Transverse colon (tissue), 4 donors: ENCODE data around the gene FRZB. TPM values are rescaled to one million over a fixed set of nuclear protein-coding genes. Genes with fewer than 3 reads are reported as not detected.

Experiments used
- DNase-seq: peaks from one replicate; pipeline ENCODE4 v3.0.0-alpha.2; 2019
- H3K27ac ChIP-seq, 4 donors: fragments of 200-600 bp; sonication (generic); 2 replicates each; pipeline ENCODE4 v1.5.1; 2016 to 2018; ENCODE audit warnings: inconsistent platforms in 4 of 4
- H3K27me3 ChIP-seq: fragments of 200-600 bp; sonication (generic); 2 replicates; pipeline ENCODE4 v1.5.1; 2017; ENCODE audit warnings: inconsistent platforms
- H3K36me3 ChIP-seq, 4 donors: fragments of 200-600 bp; sonication (generic); 2 replicates each; pipeline ENCODE4 v1.5.1; 2017 to 2019; ENCODE audit warnings: inconsistent platforms in 4 of 4
- H3K4me1 ChIP-seq, 4 donors: fragments of 200-600 bp; sonication (generic); 2 replicates each; pipeline ENCODE4 v1.5.1; 2017 to 2020; ENCODE audit warnings: inconsistent platforms in 4 of 4
- H3K4me3 ChIP-seq, 4 donors: fragments of 200-600 bp; sonication (generic); 1 replicate in 1 of 4; 2 replicates in 3 of 4; pipeline versions ENCODE4 v1.5.1 to v1.6.1; 2017 to 2019; ENCODE audit warnings: inconsistent platforms in 4 of 4
- H3K9me3 ChIP-seq, 2 donors: fragments of 200-600 bp; sonication (generic); 2 replicates each; pipeline ENCODE4 v1.5.1; 2017 to 2019; ENCODE audit warnings: inconsistent platforms in 2 of 2
- CTCF ChIP-seq, 5 experiments: fragments of 200-600 bp in 3 of 5; fragments of 450-650 bp in 2 of 5; sonication (generic) in 3 of 5; IDR thresholded peaks; 1 replicate in 2 of 5; 2 replicates in 3 of 5; pipeline ENCODE4 v1.5.1; 2016 to 2017; ENCODE audit warnings: antibody characterized with exemption in 5 of 5, inconsistent platforms in 3 of 5, mild to moderate bottlenecking in 2 of 5, moderate library complexity in 1 of 5
- EP300 ChIP-seq: sonication (generic); formaldehyde crosslinking; IDR thresholded peaks from one replicate; pipeline ENCODE4 v1.6.1; 2017; ENCODE audit warnings: antibody characterized with exemption, low read depth
- POLR2A ChIP-seq: fragments of 450-650 bp; IDR thresholded peaks from one replicate; pipeline ENCODE4 v1.6.1; 2016; ENCODE audit warnings: antibody characterized with exemption, mild to moderate bottlenecking, moderate library complexity
- POLR2AphosphoS5 ChIP-seq, 3 donors: sonication (generic); formaldehyde crosslinking; IDR thresholded peaks; one replicate each; pipeline ENCODE4 v1.6.1; 2016; ENCODE audit warnings: antibody characterized with exemption in 3 of 3
- WGBS, 2 donors: methylation state at CpG; one replicate each; pipeline ENCODE4 v1.1.5; 2018; ENCODE audit warnings: low coverage in 1 of 2; 5-methylcytosine and 5-hydroxymethylcytosine counted together
- in situ Hi-C, 4 donors: fragments of 200-750 bp; cut with MboI; loops; one replicate each; pipeline versions ENCODE4 v1.15.0 to v1.15.1; 2017; ENCODE audit warnings: low sequenced_read_pairs in 3 of 4, low pct_ligation_motif_present in 1 of 4, low pct_unique_long_range_greater_than_20kb in 1 of 4
- intact Hi-C: fragments of 100-400 bp; cut with DNase I; formaldehyde crosslinking; loops from one replicate; pipeline ENCODE4 v1.15.1; 2023; ENCODE audit warnings: low total_unique reads
- total RNA-seq, 4 donors: library from RNA; depleted of rRNA; stranded (reverse); fragments of >200 nt; gene quantifications; one replicate each; pipeline ENCODE4 v1.1.0, GENCODE V29; 2016

The FRZB gene
- total RNA-seq, 4 donors from 2014 or later, result 0.37 to 11.9 (median 2.9) TPM

GRCh38 chr2:182821182-182821581 lies 45.3 kb downstream of the FRZB start:
- Histone ChIP-seq H3K4me3 (no peak overlapping the region), H3K4me1 (peaks cover 0 to 13% (median 2%) of the 10 kb centered on the region in 4 donors), H3K27ac (no peak overlapping the region), H3K36me3 (no peaks in the 10 kb centered on the region), H3K27me3 (no peaks in the 10 kb centered on the region), H3K9me3 (no peaks in the 10 kb centered on the region)
- in situ Hi-C loops (no loop called here), intact Hi-C loops (no loop called here)
- no peak for TF ChIP-seq CTCF (IDR thresholded peaks at IDR 0.05)
- no peak for TF ChIP-seq POLR2AphosphoS5 (IDR thresholded peaks at IDR 0.05)
- no peak for TF ChIP-seq EP300
- no peak for TF ChIP-seq POLR2A
- 64 to 89% methylated on average over 1 to 2 of the region's 2 CpGs for WGBS, 2 donors
- no peak for DNase-seq

GRCh38 chr2:182819412-182819811 lies 47.0 kb downstream of the FRZB start:
- H3K4me1 ChIP-seq, result peaks cover 0 to 3% (median 0%) of the 10 kb centered on the region in 4 donors
- no peak overlapping the region for H3K4me3 ChIP-seq
- no peaks in the 10 kb centered on the region for H3K27me3 ChIP-seq
- no peak overlapping the region for H3K27ac ChIP-seq
- TF ChIP-seq POLR2AphosphoS5 (IDR thresholded peaks at IDR 0.05) (no peak), CTCF (IDR thresholded peaks at IDR 0.05) (no peak), EP300 (no peak), POLR2A (no peak)
- no peak for DNase-seq
- intact Hi-C loops (no loop called here), in situ Hi-C loops (no loop called here)
- no peaks in the 10 kb centered on the region for H3K9me3 ChIP-seq
- 93 to 100% methylated on average over 2 to 4 of the region's 4 CpGs for WGBS, 2 donors
- no peaks in the 10 kb centered on the region for H3K36me3 ChIP-seq

GRCh38 chr2:182818925-182819324 lies 47.5 kb downstream of the FRZB start:
- TF ChIP-seq POLR2A, result no peak
- no peak for TF ChIP-seq POLR2AphosphoS5 (IDR thresholded peaks at IDR 0.05)
- no peak for TF ChIP-seq CTCF (IDR thresholded peaks at IDR 0.05)
- TF ChIP-seq EP300, result no peak
- intact Hi-C loops, result no loop called here
- peaks cover 0 to 3% (median 0%) of the 10 kb centered on the region in 4 donors for H3K4me1 ChIP-seq
- H3K36me3 ChIP-seq, result no peaks in the 10 kb centered on the region
- no peak overlapping the region for H3K4me3 ChIP-seq
- no peak for DNase-seq
- H3K27ac ChIP-seq, result no peak overlapping the region
- in situ Hi-C loops, result no loop called here
- 55 to 72% methylated on average over 3 to 4 of the region's 4 CpGs for WGBS, 2 donors
- no peaks in the 10 kb centered on the region for H3K9me3 ChIP-seq
- no peaks in the 10 kb centered on the region for H3K27me3 ChIP-seq

- no peak for DNase-seq
- Histone ChIP-seq H3K9me3 (no peaks in the 10 kb centered on the region), H3K4me3 (no peak overlapping the region), H3K27me3 (no peaks in the 10 kb centered on the region), H3K4me1 (peaks cover 0 to 3% (median 0%) of the 10 kb centered on the region in 4 donors), H3K36me3 (no peaks in the 10 kb centered on the region), H3K27ac (no peak overlapping the region)
- WGBS, 2 donors, result 72 to 76% methylated on average over 3 of the region's 3 CpGs
- in situ Hi-C loops, result no loop called here
- intact Hi-C loops, result no loop called here
- TF ChIP-seq POLR2AphosphoS5 (IDR thresholded peaks at IDR 0.05) (no peak), POLR2A (no peak), CTCF (IDR thresholded peaks at IDR 0.05) (no peak), EP300 (no peak)
Observed at GRCh38 chr2:182818501-182818900, 47.9 kb downstream of the FRZB start.
